Upper lobe of left lung (tissue), 4 donors: ENCODE measurements around the gene CSNK1G1.

Experiments
- EP300 ChIP-seq, 4 donors: sonication (generic); formaldehyde crosslinking; IDR thresholded peaks; one replicate each; pipeline ENCODE4 v1.5.1; 2017; ENCODE audit warnings: antibody characterized with exemption in 4 of 4, control low read depth in 2 of 4
- POLR2A ChIP-seq, 4 donors: fragments of 450-650 bp; IDR thresholded peaks; one replicate each; pipeline ENCODE4 v1.5.1; 2016 to 2017; ENCODE audit warnings: antibody characterized with exemption in 4 of 4, mild to moderate bottlenecking in 2 of 4
- POLR2AphosphoS5 ChIP-seq, 2 donors: sonication (generic); formaldehyde crosslinking; IDR thresholded peaks; one replicate each; pipeline ENCODE4 v1.5.1; 2017; ENCODE audit warnings: antibody characterized with exemption in 2 of 2
- TF ChIP-seq, protein P1 (sequence below), 6 experiments: fragments of 450-650 bp in 4 of 6; fragments of 200-600 bp in 2 of 6; sonication (generic) in 2 of 6; IDR thresholded peaks; one replicate each; pipeline ENCODE4 v1.5.1; 2016 to 2019; ENCODE audit warnings: antibody characterized with exemption in 6 of 6

DNA sequence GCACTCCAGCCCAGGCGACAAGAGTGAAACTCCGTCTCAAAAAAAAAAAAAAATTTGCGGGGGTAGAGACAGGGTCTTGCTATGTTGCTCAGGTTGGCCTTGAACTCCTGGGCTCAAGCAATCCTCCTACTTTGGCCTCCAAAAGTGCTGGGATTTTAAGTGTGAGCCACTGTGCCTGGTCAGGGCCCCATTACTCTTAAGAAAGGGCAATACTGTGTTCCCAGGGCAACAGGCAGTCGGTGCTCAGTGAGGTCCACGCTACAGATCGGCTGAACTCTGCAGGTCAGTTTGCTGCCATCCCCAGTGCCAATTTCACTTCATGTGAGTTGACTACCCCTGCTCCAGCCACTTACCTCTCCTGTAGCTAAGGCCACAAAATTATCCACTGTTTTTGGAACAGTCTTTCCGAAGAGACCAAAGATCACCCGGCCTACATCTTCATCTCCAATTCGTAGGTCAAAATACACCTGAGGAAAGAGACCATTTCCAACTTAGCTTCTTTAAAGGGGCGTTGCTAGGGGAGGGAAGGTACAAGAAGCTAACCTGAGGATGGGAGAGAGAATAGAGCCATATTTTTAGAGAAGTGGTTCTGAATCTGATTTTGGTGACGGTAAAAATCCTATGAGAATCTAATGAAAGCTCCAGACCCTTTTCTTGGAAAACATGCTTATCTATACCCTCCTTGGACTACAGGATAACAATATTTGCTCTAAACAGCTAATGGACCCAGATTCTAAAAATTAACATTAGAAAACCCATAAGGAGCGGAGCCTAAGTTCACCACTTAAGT, 194.1 kb downstream of the CSNK1G1 start:
- TF ChIP-seq, protein P1, sequence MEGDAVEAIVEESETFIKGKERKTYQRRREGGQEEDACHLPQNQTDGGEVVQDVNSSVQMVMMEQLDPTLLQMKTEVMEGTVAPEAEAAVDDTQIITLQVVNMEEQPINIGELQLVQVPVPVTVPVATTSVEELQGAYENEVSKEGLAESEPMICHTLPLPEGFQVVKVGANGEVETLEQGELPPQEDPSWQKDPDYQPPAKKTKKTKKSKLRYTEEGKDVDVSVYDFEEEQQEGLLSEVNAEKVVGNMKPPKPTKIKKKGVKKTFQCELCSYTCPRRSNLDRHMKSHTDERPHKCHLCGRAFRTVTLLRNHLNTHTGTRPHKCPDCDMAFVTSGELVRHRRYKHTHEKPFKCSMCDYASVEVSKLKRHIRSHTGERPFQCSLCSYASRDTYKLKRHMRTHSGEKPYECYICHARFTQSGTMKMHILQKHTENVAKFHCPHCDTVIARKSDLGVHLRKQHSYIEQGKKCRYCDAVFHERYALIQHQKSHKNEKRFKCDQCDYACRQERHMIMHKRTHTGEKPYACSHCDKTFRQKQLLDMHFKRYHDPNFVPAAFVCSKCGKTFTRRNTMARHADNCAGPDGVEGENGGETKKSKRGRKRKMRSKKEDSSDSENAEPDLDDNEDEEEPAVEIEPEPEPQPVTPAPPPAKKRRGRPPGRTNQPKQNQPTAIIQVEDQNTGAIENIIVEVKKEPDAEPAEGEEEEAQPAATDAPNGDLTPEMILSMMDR (IDR thresholded peaks at IDR 0.05): no peak
- TF ChIP-seq POLR2AphosphoS5 (IDR thresholded peaks at IDR 0.05) (no peak), POLR2A (IDR thresholded peaks at IDR 0.05) (no peak), EP300 (IDR thresholded peaks at IDR 0.05) (no peak)
